Activated CD4-positive, alpha-beta T cell treated with anti-CD3 and anti-CD28 coated beads, Interleukin-2, Interleukin-4, amounts not matched to agents 100 ng/mL and 50 ng/mL, durations not matched to agents 16 hours and 8 hours (primary cell): ENCODE results near the gene KLHL11.

Experiments used
- DNase-seq: peaks from one replicate; pipeline ENCODE4 v3.0.0-alpha.2; 2020; ENCODE audit warnings: low spot score

The KLHL11 gene

GRCh38 chr17:41864836-41865595 is at the start of gene KLHL11:
Gene KLHL11 (minus strand): TSS chr17:41865423. CDS start chr17:41865370, 53 bp downstream.
- DNase-seq = peak; percentile 92

GRCh38 chr17:41915020-41915419 is 49.8 kb upstream of the KLHL11 start:
- DNase-seq = no peak

GRCh38 chr17:41914358-41914766 is 49.1 kb upstream of the KLHL11 start:
- DNase-seq = no peak

GRCh38 chr17:41913798-41914197 is 48.6 kb upstream of the KLHL11 start:
- DNase-seq = no peak

GRCh38 chr17:41912925-41913324 is 47.7 kb upstream of the KLHL11 start:
- DNase-seq = no peak

GRCh38 chr17:41910701-41911391 is 45.6 kb upstream of the KLHL11 start:
- no peak for DNase-seq

GRCh38 chr17:41909088-41909487 is 43.9 kb upstream of the KLHL11 start:
- DNase-seq = no peak

GRCh38 chr17:41907633-41908539 is 42.7 kb upstream of the KLHL11 start:
- no peak for DNase-seq

GRCh38 chr17:41907185-41907556 is 41.9 kb upstream of the KLHL11 start:
- DNase-seq = no peak

- DNase-seq = no peak
Measured at GRCh38 chr17:41906465-41907184, 41.4 kb upstream of the KLHL11 start.

- DNase-seq = no peak
Measured at GRCh38 chr17:41905172-41905571, 39.9 kb upstream of the KLHL11 start.

- no peak for DNase-seq
Measured at GRCh38 chr17:41904242-41904841, 39.1 kb upstream of the KLHL11 start.

GRCh38 chr17:41901646-41902045 is 36.4 kb upstream of the KLHL11 start:
- DNase-seq = no peak

- DNase-seq = no peak
Measured at GRCh38 chr17:41896726-41897125, 31.5 kb upstream of the KLHL11 start.

- DNase-seq = no peak
Measured at GRCh38 chr17:41895617-41896016, 30.4 kb upstream of the KLHL11 start.

GRCh38 chr17:41894791-41895331 is 29.6 kb upstream of the KLHL11 start:
- DNase-seq = no peak

GRCh38 chr17:41893384-41893783 is 28.2 kb upstream of the KLHL11 start:
- DNase-seq = no peak

GRCh38 chr17:41892021-41892376 is 26.8 kb upstream of the KLHL11 start:
- no peak for DNase-seq

- DNase-seq = no peak
Measured at GRCh38 chr17:41891135-41892020, 26.2 kb upstream of the KLHL11 start.

- no peak for DNase-seq
Measured at GRCh38 chr17:41888332-41888965, 23.2 kb upstream of the KLHL11 start.
